ENCODE data around the gene PIAS1.

GRCh38 chr15:68152342-68152741 lies 98.2 kb downstream of the PIAS1 start:
- no peak for TF ChIP-seq POLR2A (IDR thresholded peaks at IDR 0.05)
- TF ChIP-seq, protein P1, sequence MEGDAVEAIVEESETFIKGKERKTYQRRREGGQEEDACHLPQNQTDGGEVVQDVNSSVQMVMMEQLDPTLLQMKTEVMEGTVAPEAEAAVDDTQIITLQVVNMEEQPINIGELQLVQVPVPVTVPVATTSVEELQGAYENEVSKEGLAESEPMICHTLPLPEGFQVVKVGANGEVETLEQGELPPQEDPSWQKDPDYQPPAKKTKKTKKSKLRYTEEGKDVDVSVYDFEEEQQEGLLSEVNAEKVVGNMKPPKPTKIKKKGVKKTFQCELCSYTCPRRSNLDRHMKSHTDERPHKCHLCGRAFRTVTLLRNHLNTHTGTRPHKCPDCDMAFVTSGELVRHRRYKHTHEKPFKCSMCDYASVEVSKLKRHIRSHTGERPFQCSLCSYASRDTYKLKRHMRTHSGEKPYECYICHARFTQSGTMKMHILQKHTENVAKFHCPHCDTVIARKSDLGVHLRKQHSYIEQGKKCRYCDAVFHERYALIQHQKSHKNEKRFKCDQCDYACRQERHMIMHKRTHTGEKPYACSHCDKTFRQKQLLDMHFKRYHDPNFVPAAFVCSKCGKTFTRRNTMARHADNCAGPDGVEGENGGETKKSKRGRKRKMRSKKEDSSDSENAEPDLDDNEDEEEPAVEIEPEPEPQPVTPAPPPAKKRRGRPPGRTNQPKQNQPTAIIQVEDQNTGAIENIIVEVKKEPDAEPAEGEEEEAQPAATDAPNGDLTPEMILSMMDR (IDR thresholded peaks at IDR 0.05), result no peak
